BLaER1 (cell line): ENCODE measurements around the gene CHST8.

ENCODE experiments used
- H3K27ac ChIP-seq: shearing (Covaris generic); formaldehyde crosslinking; 2 replicates; pipeline ENCODE4 v1.8.1; 2022
- H3K27me3 ChIP-seq: shearing (Covaris generic); formaldehyde crosslinking; 2 replicates; pipeline ENCODE4 v1.8.1; 2022
- H3K36me3 ChIP-seq: shearing (Covaris generic); formaldehyde crosslinking; 2 replicates; pipeline ENCODE4 v1.8.1; 2022
- H3K4me1 ChIP-seq: shearing (Covaris generic); formaldehyde crosslinking; 2 replicates; pipeline ENCODE4 v1.8.1; 2022
- H3K4me2 ChIP-seq: shearing (Covaris generic); formaldehyde crosslinking; 2 replicates; pipeline ENCODE4 v1.8.1; 2022
- H3K4me3 ChIP-seq: shearing (Covaris generic); formaldehyde crosslinking; 2 replicates; pipeline ENCODE4 v1.8.1; 2022
- H3K9ac ChIP-seq: shearing (Covaris generic); formaldehyde crosslinking; 2 replicates; pipeline ENCODE4 v1.8.1; 2022
- H3K9me3 ChIP-seq: shearing (Covaris generic); formaldehyde crosslinking; 2 replicates; pipeline ENCODE4 v1.8.1; 2022
- H4K20me1 ChIP-seq: shearing (Covaris generic); formaldehyde crosslinking; 2 replicates; pipeline ENCODE4 v1.8.1; 2022
- Cebpa-rat ChIP-seq: shearing (Covaris generic); IDR thresholded peaks from 2 replicates; pipeline ENCODE4 v1.8.1; 2022

Gene CHST8

DNA sequence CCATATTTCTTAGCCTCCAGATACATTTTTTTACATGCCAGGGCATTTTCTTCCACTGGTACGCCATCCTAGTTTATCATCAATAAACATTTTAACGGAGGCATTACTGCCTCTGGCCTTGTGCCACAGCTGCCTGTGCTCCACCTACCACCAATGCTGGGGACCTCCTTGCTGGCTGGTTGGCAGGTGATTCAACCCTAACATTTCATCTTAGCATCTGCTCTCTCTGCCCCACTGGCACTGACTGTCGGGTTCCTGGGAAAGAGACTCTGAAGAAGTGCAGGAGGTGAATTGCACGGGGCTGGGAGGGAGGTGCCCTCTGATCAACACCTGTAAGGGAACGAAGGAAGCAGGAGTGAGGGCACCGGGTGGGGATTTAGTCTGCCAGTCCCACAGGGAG lies 123.5 kb downstream of the CHST8 start:
- no peaks in the 10 kb centered on the region for H3K4me1 ChIP-seq
- H3K27ac ChIP-seq = no peak overlapping the region
- H3K9ac ChIP-seq = no peak overlapping the region
- H3K36me3 ChIP-seq = no peaks in the 10 kb centered on the region
- TF ChIP-seq Cebpa-rat = no peak
- H3K27me3 ChIP-seq = no peaks in the 10 kb centered on the region
- no peak overlapping the region for H3K4me3 ChIP-seq
- H3K9me3 ChIP-seq = no peaks in the 10 kb centered on the region
- peaks cover 12% of the 10 kb centered on the region; the same call in 1 of the 2 replicates for H4K20me1 ChIP-seq
- no peak overlapping the region for H3K4me2 ChIP-seq

DNA sequence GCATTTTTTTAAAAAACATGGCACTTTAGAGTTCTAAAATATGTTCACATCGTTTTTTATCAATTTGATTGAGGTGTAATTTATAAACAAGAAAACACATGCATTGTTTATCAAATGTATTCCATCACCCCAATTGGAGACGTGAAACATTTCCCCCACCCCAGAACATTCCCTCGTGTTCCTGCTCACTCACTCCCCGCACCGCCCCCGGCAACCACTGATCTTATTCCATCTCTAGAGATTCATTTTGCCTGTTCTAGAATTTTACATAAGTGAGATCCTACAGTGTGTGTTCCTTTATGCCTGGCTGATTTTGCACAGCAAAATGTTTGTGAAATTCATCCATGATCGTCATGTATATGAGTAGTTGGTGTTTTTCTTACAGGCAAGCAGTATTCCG lies 124.4 kb downstream of the CHST8 start:
- Histone ChIP-seq H4K20me1 (peaks cover 5% of the 10 kb centered on the region; the same call in 1 of the 2 replicates), H3K4me1 (no peaks in the 10 kb centered on the region), H3K27me3 (no peaks in the 10 kb centered on the region), H3K4me3 (no peak overlapping the region), H3K27ac (no peak overlapping the region), H3K36me3 (no peaks in the 10 kb centered on the region), H3K9me3 (no peaks in the 10 kb centered on the region), H3K9ac (no peak overlapping the region), H3K4me2 (no peak overlapping the region)
- no peak for TF ChIP-seq Cebpa-rat

DNA sequence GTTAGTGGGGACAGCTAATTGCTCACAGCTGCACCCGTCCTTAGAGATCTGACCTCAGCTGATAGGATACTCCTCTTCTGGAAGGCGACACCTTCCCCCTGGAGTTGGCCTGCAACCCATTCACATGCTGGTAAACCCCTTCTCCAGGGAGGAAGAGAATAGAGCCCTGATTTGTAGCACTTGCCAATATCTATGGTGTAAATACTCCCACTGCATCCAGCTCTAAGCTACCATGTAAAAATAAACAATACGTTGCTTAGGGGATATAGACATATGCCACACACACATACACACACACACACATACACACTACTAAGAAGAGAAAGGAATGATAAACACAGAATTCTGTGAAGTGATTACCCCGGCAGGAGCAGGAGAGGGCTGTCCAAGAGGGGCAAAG lies 125.5 kb downstream of the CHST8 start:
- no peaks in the 10 kb centered on the region for H3K9me3 ChIP-seq
- no peaks in the 10 kb centered on the region for H3K36me3 ChIP-seq
- H3K4me3 ChIP-seq = no peak overlapping the region
- H3K27ac ChIP-seq = no peak overlapping the region
- H4K20me1 ChIP-seq = no peaks in the 10 kb centered on the region; the same call in 1 of the 2 replicates
- TF ChIP-seq Cebpa-rat = no peak
- no peak overlapping the region for H3K9ac ChIP-seq
- no peaks in the 10 kb centered on the region for H3K4me1 ChIP-seq
- no peak overlapping the region for H3K4me2 ChIP-seq
- H3K27me3 ChIP-seq = no peaks in the 10 kb centered on the region

DNA sequence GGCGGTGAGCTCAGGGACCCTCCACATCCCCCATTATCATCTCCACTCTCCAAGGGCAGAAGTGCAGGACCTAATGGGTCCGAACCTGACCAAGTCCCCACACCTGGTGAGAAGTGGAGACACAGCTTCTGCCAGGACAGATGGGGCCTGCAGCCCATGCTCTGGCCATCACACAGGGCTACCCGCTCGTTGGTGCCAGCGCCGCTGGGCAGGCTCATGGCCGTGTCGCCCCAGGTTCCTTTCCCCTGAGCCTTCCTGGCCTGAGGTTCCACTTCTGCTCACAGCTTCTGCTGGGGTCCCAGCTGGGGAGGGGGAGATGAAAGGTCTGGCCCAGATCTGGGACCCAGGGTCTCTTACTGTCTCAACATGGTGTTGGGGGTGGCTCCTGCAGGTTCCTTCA lies 126.5 kb downstream of the CHST8 start:
- Histone ChIP-seq H4K20me1 (no peaks in the 10 kb centered on the region; the same call in 1 of the 2 replicates), H3K9ac (no peak overlapping the region), H3K4me1 (no peaks in the 10 kb centered on the region)

GRCh38 chr19:33749016-33749415 lies 127.3 kb downstream of the CHST8 start:
- no peak for TF ChIP-seq Cebpa-rat
- Histone ChIP-seq H3K27me3 (no peaks in the 10 kb centered on the region), H3K4me1 (no peaks in the 10 kb centered on the region)

More for the DNA sequence above, 126.5 kb downstream of the CHST8 start:
- Histone ChIP-seq H3K4me3 (no peak overlapping the region), H3K36me3 (no peaks in the 10 kb centered on the region), H3K4me2 (no peak overlapping the region), H3K9me3 (no peaks in the 10 kb centered on the region), H3K27ac (no peak overlapping the region), H3K27me3 (no peaks in the 10 kb centered on the region)
- no peak for TF ChIP-seq Cebpa-rat

DNA sequence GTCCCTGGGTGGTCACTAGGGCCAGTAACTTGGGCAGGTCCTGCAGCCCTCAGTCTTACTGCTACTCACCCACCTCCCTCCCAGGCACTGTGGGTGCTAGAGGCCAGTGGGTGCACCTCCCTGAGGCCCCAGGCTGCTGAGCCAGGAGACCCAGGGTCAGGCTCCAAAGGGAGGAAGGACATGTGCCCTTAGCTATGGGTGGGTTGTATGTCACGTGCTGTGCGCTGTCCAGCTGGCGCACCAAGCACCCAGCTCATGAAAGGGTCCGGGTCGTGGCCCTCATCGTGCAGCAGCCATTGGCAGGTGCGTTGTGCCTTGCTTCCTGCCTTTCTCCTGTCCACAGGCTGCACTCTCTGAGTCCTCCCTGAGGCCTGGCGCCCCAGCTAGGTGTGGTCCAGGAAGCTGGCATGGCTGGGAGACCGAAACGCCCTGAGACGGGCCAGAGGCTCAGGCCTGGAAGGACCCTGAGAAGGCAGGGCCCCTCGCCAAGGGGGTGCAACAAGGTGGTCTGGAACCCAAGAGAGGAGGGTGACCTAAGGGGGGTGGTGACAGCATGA lies 127.9 kb downstream of the CHST8 start:
- Histone ChIP-seq H3K4me2 (no peak overlapping the region), H3K9ac (no peak overlapping the region), H3K4me1 (no peaks in the 10 kb centered on the region), H3K9me3 (no peaks in the 10 kb centered on the region), H3K36me3 (no peaks in the 10 kb centered on the region), H4K20me1 (no peaks in the 10 kb centered on the region; the same call in 1 of the 2 replicates), H3K27ac (no peak overlapping the region), H3K4me3 (no peak overlapping the region), H3K27me3 (no peaks in the 10 kb centered on the region)
- no peak for TF ChIP-seq Cebpa-rat

More at GRCh38 chr19:33749016-33749415, 127.3 kb downstream of the CHST8 start:
- Histone ChIP-seq H3K4me3 (no peak overlapping the region), H3K36me3 (no peaks in the 10 kb centered on the region), H3K9ac (no peak overlapping the region), H3K4me2 (no peak overlapping the region), H3K27ac (no peak overlapping the region), H4K20me1 (no peaks in the 10 kb centered on the region; the same call in 1 of the 2 replicates), H3K9me3 (no peaks in the 10 kb centered on the region)

GRCh38 chr19:33750587-33751435 lies 129.1 kb downstream of the CHST8 start:
- Histone ChIP-seq H3K9ac (no peak overlapping the region), H3K4me3 (no peak overlapping the region), H3K4me2 (no peak overlapping the region), H3K27me3 (no peaks in the 10 kb centered on the region), H3K9me3 (no peaks in the 10 kb centered on the region), H3K36me3 (no peaks in the 10 kb centered on the region), H4K20me1 (no peaks in the 10 kb centered on the region; the same call in 1 of the 2 replicates), H3K4me1 (no peaks in the 10 kb centered on the region), H3K27ac (no peak overlapping the region)
- TF ChIP-seq Cebpa-rat = no peak

DNA sequence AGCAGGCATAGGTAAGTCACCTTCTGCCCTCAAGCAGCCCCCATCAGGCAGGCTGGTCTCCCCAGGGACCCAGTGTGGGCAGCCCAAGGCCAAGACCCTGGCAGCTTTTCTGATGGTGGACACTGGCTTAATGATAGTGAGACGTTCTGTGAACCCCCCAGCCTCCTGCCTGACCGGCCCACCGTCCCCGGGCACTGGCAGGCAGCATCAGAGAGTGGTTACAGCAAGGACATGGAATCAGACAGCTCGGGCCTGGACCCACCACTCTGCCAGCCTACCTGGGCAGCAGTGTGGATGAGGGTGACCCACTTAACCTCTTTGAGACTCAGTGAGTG lies 129.7 kb downstream of the CHST8 start:
- Histone ChIP-seq H3K9ac (no peak overlapping the region), H3K4me1 (no peaks in the 10 kb centered on the region), H3K27me3 (no peaks in the 10 kb centered on the region), H3K4me2 (no peak overlapping the region), H3K9me3 (no peaks in the 10 kb centered on the region), H3K4me3 (no peak overlapping the region), H3K27ac (no peak overlapping the region), H3K36me3 (no peaks in the 10 kb centered on the region), H4K20me1 (no peaks in the 10 kb centered on the region; the same call in 1 of the 2 replicates)
- TF ChIP-seq Cebpa-rat = no peak

GRCh38 chr19:33752018-33752800 lies 130.5 kb downstream of the CHST8 start:
- no peaks in the 10 kb centered on the region for H3K27me3 ChIP-seq
- H4K20me1 ChIP-seq = no peaks in the 10 kb centered on the region; the same call in 1 of the 2 replicates
- TF ChIP-seq Cebpa-rat = no peak
- no peaks in the 10 kb centered on the region for H3K4me1 ChIP-seq
- H3K4me2 ChIP-seq = no peak overlapping the region
- H3K27ac ChIP-seq = no peak overlapping the region
- H3K9me3 ChIP-seq = no peaks in the 10 kb centered on the region
- H3K4me3 ChIP-seq = no peak overlapping the region
- H3K36me3 ChIP-seq = no peaks in the 10 kb centered on the region
- H3K9ac ChIP-seq = no peak overlapping the region

DNA sequence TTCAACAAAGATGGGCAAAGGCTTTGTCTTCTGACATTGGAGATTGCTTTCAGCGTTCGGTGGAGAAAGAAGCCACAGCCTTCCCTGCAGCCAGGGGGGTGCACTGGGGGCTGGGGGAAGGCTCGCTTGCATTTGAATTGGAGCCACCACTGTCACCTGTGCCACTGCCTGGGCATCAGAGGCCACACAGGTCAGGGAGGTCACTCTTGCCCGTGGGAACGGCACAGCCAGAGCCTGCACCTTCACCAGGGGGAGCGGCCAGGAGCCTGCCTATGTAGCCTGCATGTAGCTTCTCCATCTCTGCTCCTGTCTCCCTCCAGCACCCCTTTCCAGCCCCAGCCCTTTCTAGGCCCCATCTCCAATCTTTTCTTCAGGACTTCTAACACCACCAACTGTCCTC lies 131.2 kb downstream of the CHST8 start:
- H3K9ac ChIP-seq = no peak overlapping the region

More for the DNA sequence above, 131.2 kb downstream of the CHST8 start:
- Histone ChIP-seq H3K27me3 (no peaks in the 10 kb centered on the region), H3K36me3 (no peaks in the 10 kb centered on the region), H3K4me1 (no peaks in the 10 kb centered on the region), H3K4me2 (no peak overlapping the region), H4K20me1 (no peaks in the 10 kb centered on the region; the same call in 1 of the 2 replicates), H3K4me3 (no peak overlapping the region), H3K9me3 (no peaks in the 10 kb centered on the region), H3K27ac (no peak overlapping the region)
- TF ChIP-seq Cebpa-rat = no peak
